HepG2 (cell line): ENCODE data around the gene AP3B1.

Source experiments
- ZFP62 ChIP-seq: sonication (generic); formaldehyde crosslinking; IDR thresholded peaks from 2 replicates; pipeline ENCODE4 v1.4.0; 2020; ENCODE audit warnings: missing genetic modification reagents
- ZNF749 ChIP-seq: sonication (generic); formaldehyde crosslinking; IDR thresholded peaks from 2 replicates; pipeline ENCODE4 v1.8.0; 2022; ENCODE audit warnings: mild to moderate bottlenecking, missing genetic modification reagents, moderate library complexity, borderline replicate concordance

GRCh38 chr5:78336698-78337097 lies 42.2 kb upstream of the AP3B1 start:
- TF ChIP-seq ZFP62 (CRISPR knock-in tag) (no peak), ZNF749 (CRISPR knock-in tag) (no peak)
